ENCODE measurements around the gene TXNL4A.
"Not testable (repeated sequence)": the region's sequence is repeated elsewhere in the genome, so short reads cannot be mapped to it uniquely, and the experiment has no call there.

The TXNL4A gene

GRCh38 chr18:80034068-80034851, 45.9 kb upstream of the TXNL4A start, which contains the start of gene RBFA:
Gene RBFA (plus strand): TSS chr18:80034434. CDS start chr18:80034496, 62 bp downstream.
- TF ChIP-seq POLR2AphosphoS5 (IDR thresholded peaks at IDR 0.05; ENCODE audit: low read depth) (peak; percentile 84), SPI1 (IDR thresholded peaks at IDR 0.05; ENCODE audit: borderline replicate concordance, low read depth) (0 out of 2 replicates have a peak, but pooled peaks have one; percentile 39), GABPA (IDR thresholded peaks at IDR 0.05; ENCODE audit: low read depth) (peak; percentile 43; the same call in 1 of the 2 replicates), CTCF (IDR thresholded peaks at IDR 0.05; ENCODE audit: insufficient read depth, low read length) (no peak)
- TF ChIP-seq, protein P1, sequence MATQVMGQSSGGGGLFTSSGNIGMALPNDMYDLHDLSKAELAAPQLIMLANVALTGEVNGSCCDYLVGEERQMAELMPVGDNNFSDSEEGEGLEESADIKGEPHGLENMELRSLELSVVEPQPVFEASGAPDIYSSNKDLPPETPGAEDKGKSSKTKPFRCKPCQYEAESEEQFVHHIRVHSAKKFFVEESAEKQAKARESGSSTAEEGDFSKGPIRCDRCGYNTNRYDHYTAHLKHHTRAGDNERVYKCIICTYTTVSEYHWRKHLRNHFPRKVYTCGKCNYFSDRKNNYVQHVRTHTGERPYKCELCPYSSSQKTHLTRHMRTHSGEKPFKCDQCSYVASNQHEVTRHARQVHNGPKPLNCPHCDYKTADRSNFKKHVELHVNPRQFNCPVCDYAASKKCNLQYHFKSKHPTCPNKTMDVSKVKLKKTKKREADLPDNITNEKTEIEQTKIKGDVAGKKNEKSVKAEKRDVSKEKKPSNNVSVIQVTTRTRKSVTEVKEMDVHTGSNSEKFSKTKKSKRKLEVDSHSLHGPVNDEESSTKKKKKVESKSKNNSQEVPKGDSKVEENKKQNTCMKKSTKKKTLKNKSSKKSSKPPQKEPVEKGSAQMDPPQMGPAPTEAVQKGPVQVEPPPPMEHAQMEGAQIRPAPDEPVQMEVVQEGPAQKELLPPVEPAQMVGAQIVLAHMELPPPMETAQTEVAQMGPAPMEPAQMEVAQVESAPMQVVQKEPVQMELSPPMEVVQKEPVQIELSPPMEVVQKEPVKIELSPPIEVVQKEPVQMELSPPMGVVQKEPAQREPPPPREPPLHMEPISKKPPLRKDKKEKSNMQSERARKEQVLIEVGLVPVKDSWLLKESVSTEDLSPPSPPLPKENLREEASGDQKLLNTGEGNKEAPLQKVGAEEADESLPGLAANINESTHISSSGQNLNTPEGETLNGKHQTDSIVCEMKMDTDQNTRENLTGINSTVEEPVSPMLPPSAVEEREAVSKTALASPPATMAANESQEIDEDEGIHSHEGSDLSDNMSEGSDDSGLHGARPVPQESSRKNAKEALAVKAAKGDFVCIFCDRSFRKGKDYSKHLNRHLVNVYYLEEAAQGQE (IDR thresholded peaks at IDR 0.05; ENCODE audit: insufficient replicate concordance, low read depth), result peak; percentile 57
- DNase-seq (ENCODE audit: low read depth in 1 of 2, low spot score in 1 of 2), result peak; percentile 100
- H3K4me3 ChIP-seq (replicated peaks; ENCODE audit: insufficient read depth, low read length), result peak within 1 kb of the TSS; percentile 75
- no peaks in the 10 kb centered on the region for H3K27me3 ChIP-seq (ENCODE audit: insufficient read depth, poor library complexity, severe bottlenecking)
- H3K27ac ChIP-seq (replicated peaks), result peak within 1 kb of the TSS; percentile 89

- Histone ChIP-seq H3K4me3 (replicated peaks; ENCODE audit: insufficient read depth, low read length) (peak overlapping the region; percentile 75), H3K27me3 (ENCODE audit: insufficient read depth, poor library complexity, severe bottlenecking) (no peaks in the 10 kb centered on the region), H3K27ac (replicated peaks) (peak overlapping the region; percentile 89)
- TF ChIP-seq POLR2AphosphoS5 (IDR thresholded peaks at IDR 0.05; ENCODE audit: low read depth) (peak; percentile 83), CTCF (IDR thresholded peaks at IDR 0.05; ENCODE audit: insufficient read depth, low read length) (no peak), SPI1 (IDR thresholded peaks at IDR 0.05; ENCODE audit: borderline replicate concordance, low read depth) (peak; percentile 12; the same call in 1 of the 2 replicates), GABPA (IDR thresholded peaks at IDR 0.05; ENCODE audit: low read depth) (no peak; the same call in 1 of the 2 replicates)
- TF ChIP-seq, protein P1 (IDR thresholded peaks at IDR 0.05; ENCODE audit: insufficient replicate concordance, low read depth), result peak; percentile 52
- peak; percentile 84 to 92 for DNase-seq (ENCODE audit: low read depth in 1 of 2, low spot score in 1 of 2)
Measured at GRCh38 chr18:80033181-80034067, 45.1 kb upstream of the TXNL4A start.

DNA sequence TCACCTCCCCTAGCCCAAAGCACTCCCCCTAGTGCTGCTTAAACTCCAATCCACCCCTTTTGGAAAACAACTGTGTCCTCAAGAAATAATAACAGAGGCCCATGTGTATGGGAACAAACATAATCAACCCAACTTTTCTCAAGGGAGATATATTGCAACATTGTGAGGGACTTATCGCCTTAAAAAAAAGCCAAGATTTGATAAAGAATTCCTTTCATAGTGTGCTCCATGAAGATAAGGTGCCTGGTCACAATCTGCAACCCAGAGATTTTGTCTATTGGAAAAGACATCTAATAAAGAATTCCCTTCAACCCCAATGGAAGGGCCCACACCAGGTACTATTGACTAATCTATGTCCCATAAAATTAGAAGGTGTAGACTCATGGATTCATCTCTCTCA, 41.3 kb upstream of the TXNL4A start:
- no peak overlapping the region for H3K27ac ChIP-seq (replicated peaks)
- H3K4me3 ChIP-seq (replicated peaks; ENCODE audit: insufficient read depth, low read length), result no peak overlapping the region
- H3K27me3 ChIP-seq (ENCODE audit: insufficient read depth, poor library complexity, severe bottlenecking), result no peaks in the 10 kb centered on the region
- TF ChIP-seq POLR2AphosphoS5 (IDR thresholded peaks at IDR 0.05; ENCODE audit: low read depth) (no peak), SPI1 (IDR thresholded peaks at IDR 0.05; ENCODE audit: borderline replicate concordance, low read depth) (no peak), GABPA (IDR thresholded peaks at IDR 0.05; ENCODE audit: low read depth) (no peak), CTCF (IDR thresholded peaks at IDR 0.05; ENCODE audit: insufficient read depth, low read length) (no peak)
- TF ChIP-seq, protein P1 (IDR thresholded peaks at IDR 0.05; ENCODE audit: insufficient replicate concordance, low read depth), result no peak
- DNase-seq (ENCODE audit: low read depth in 1 of 2, low spot score in 1 of 2), result no peak

- DNase-seq (ENCODE audit: low read depth in 1 of 2, low spot score in 1 of 2); H3K27ac ChIP-seq (replicated peaks); H3K27me3 ChIP-seq (ENCODE audit: insufficient read depth, poor library complexity, severe bottlenecking); H3K4me3 ChIP-seq (replicated peaks; ENCODE audit: insufficient read depth, low read length): not testable (repeated sequence)
Measured at GRCh38 chr18:80027719-80028118, 39.4 kb upstream of the TXNL4A start.

All from HL-60 (cell line).